Dendritic cell treated with granulocyte-macrophage colony-stimulating factor and Interleukin-4, amounts not matched to agents 40 ng/mL and 50 ng/mL, for 4 days (primary cell): ENCODE measurements around the gene LENEP.

Source experiments
- H3K27ac Mint-ChIP-seq: one replicate; pipeline ENCODE4 v1.8.0; 2022; ENCODE audit warnings: mild to moderate bottlenecking, mixed read lengths
- H3K27me3 Mint-ChIP-seq: one replicate; pipeline ENCODE4 v1.8.0; 2022; ENCODE audit warnings: mild to moderate bottlenecking, mixed read lengths
- H3K36me3 Mint-ChIP-seq: one replicate; pipeline ENCODE4 v1.8.0; 2022; ENCODE audit warnings: low read depth, mixed read lengths
- H3K4me1 Mint-ChIP-seq: one replicate; pipeline ENCODE4 v1.8.0; 2022; ENCODE audit warnings: low read depth, mixed read lengths
- H3K4me3 Mint-ChIP-seq: one replicate; pipeline ENCODE4 v1.8.0; 2022; ENCODE audit warnings: mild to moderate bottlenecking, moderate library complexity, mixed read lengths
- H3K9me3 Mint-ChIP-seq: one replicate; pipeline ENCODE4 v1.8.0; 2022; ENCODE audit warnings: mixed read lengths
- intact Hi-C: fragments of 100-400 bp; cut with micrococcal nuclease; formaldehyde crosslinking; loops from one replicate; pipeline ENCODE4 v1.15.0; 2022

Gene LENEP

DNA sequence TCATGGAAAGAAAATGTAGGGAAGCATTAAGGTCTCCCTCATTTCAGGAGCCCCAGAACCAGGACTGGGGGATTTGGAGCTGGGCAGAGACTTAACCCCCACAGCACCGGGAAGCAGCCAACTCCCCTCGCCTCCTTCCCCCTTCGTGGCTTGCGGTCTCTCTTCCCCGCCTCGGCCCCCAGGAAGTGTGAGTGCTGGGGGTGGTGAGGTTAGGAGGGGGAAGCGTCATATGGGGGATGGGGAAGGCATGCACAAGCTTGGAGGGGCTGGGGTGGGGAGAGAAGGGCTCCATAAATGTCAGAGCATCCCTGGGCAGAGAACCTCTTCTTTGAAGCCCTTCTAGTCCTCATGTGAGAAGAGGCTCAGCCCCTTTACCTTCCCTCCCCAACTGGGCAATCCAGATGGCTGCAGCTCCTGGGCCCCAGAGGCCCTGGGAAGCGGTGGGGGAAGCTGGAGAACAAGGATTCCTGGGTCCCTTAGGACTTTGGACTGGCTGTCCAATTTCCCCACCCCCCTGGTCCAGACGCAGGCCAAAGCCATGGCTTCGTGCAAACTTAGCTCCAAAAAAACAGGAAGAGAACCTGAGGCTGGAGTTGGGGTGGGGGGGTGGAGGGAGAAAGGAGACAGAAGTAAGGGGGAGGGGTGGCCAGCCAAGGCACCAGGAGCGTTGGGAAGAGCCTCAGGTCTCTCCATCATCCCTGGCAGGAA lies 17.0 kb downstream of the LENEP start:
- intact Hi-C loops = no loop called here

DNA sequence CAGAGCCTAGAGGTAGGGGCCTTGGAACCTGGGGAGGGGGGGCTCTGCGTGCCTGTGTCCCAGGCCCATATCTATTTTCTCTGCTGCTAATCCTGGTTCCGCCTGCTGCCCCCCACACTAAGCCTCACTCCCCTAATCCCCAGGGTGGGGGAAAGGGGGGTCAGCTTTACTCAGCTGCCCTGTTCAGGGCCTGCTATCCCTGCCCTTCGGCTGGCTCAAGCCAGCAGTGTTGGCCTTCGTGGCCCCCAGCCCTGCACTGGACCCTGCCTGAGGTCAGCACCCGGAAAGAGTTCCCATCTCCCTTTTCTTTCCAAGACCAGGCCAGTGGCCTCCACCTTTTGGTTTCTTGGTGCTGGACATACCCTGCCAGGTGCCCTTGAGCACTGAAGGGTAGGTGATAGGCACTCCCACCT lies 17.6 kb downstream of the LENEP start:
- Mint-ChIP-seq H3K27ac (peak overlapping the region; percentile 100), H3K27me3 (no peaks in the 10 kb centered on the region), H3K9me3 (no peaks in the 10 kb centered on the region), H3K4me1 (peaks cover 90% of the 10 kb centered on the region), H3K4me3 (peak overlapping the region; percentile 92), H3K36me3 (peaks cover 89% of the 10 kb centered on the region)
- intact Hi-C loops = no loop called here

More for the DNA sequence above, 17.0 kb downstream of the LENEP start:
- Mint-ChIP-seq H3K36me3 (peaks cover 85% of the 10 kb centered on the region), H3K4me3 (peak overlapping the region; percentile 92), H3K27ac (peak overlapping the region; percentile 100), H3K4me1 (peaks cover 90% of the 10 kb centered on the region), H3K27me3 (no peaks in the 10 kb centered on the region), H3K9me3 (no peaks in the 10 kb centered on the region)

DNA sequence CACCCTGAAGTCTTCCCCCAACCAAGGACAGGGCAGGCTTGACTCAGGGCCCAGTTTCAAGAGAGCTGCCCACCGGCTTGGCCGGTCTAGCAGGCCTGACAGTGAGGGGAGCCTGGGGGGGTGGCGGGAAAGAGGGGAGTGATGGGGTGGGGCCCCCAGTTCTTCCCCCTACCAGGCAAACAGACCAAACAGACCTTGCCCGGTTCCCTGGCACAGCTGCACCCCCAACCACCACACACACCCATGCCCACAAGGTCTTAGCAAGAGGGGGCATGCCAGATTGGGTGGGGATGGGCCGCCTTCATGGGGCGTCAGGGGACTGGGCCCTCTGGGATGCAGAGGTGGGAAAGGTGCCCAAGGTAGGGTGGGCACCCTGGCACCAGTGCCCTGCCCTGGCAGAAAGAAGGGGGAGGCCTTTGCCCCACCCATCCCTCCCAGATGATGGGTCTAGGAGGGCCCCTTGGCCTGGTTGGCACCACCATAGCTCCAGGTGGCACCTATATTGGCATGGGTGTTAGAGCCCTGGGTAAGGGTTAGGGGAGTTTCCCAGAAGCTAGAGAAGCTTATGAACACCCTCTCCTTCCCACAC lies 18.1 kb downstream of the LENEP start:
- H3K36me3 Mint-ChIP-seq = peaks cover 89% of the 10 kb centered on the region

DNA sequence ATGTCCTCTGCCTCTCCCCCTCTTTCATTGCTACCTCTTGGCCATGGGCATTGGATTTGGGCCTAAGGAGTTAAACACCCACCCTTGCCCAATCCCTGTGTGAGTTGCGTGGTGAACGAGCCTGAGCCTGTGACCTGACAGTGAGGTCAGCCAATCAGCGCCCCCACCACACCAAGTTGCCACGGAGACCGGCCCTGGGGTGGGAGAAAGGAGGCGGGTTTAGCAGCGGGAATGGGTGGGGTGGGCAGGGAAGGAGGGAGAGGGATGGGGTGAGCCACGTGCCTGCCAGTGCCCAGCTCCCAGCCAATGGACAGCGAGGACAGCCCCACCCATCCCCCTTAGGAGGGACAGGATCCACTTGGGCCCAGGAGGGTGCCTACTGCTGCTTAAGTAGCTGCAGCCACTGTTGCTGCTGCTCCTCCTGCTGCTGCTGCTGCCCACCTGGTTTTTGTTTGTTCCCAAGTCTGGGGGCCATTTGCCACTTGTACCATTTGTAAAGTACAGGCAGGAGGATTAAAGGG lies 18.7 kb downstream of the LENEP start:
- no peaks in the 10 kb centered on the region for H3K9me3 Mint-ChIP-seq
- H3K27ac Mint-ChIP-seq = peak overlapping the region; percentile 100
- H3K36me3 Mint-ChIP-seq = peaks cover 90% of the 10 kb centered on the region
- intact Hi-C loops = no loop called here
- peaks cover 90% of the 10 kb centered on the region for H3K4me1 Mint-ChIP-seq
- H3K4me3 Mint-ChIP-seq = peak overlapping the region; percentile 70
- no peaks in the 10 kb centered on the region for H3K27me3 Mint-ChIP-seq

More for the DNA sequence above, 18.1 kb downstream of the LENEP start:
- intact Hi-C loops = no loop called here
- H3K4me3 Mint-ChIP-seq = peak overlapping the region; percentile 92
- peak overlapping the region; percentile 100 for H3K27ac Mint-ChIP-seq
- no peaks in the 10 kb centered on the region for H3K9me3 Mint-ChIP-seq
- H3K27me3 Mint-ChIP-seq = no peaks in the 10 kb centered on the region
- H3K4me1 Mint-ChIP-seq = peaks cover 90% of the 10 kb centered on the region

DNA sequence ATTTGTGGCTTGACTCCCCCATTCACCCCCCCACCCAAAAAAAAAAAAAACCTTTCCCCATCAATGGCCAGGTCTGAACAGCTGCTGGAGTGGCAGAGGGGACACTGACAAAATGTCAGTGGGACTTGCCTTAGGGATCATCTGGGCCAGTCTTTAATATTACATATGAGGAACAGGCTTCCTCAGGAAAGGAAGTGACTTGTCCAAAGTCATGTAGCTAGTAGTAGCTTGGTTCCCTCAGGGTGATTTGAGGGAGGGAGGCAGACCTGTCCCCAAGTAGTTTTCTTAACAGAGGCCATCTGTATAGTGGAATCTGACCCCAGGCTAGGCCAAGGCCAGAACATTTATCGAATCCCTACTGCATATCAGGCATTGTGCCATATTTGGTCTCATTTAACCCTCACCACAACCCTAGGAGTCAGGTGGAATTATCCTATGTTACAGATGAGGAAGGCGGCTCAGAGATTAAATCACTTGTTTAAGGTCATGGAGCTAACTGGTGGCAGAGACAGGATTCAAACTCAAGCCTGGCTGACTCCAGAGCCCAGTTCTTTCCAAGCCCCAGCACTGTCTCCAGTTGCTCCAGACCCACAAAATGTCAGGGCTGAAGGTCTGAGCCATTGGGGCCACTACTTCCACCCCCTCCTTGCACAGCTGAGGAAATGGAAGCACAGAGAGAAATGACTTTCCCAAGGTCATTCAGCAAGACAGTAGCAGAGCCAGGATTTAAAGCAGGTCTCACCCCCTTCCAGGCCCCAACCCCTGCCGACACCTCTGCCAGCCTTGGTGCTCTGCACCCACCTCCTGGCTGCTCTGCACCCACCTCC lies 19.6 kb downstream of the LENEP start:
- intact Hi-C loops = no loop called here
- peak overlapping the region; percentile 70 for H3K4me3 Mint-ChIP-seq

DNA sequence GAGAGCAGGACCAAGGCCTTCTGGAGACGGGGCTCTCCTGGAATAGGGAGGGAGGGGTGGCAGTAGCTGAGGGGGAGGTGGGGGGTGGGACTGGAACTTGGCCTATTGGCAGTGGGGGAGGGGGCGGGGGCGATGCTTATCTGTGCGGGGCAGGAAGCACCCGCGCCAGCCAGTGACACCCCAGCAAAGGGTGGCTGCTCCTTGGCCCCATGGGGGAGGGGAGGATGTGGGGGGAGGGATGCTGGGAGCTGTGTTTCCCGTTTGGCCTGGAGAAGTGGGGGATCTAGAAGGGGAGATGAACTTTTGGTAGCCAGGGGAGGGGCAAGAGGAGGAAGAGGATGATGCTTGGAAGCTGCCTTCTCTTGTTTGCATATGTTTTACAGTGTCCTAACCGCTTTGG lies 20.2 kb downstream of the LENEP start:
- peaks cover 92% of the 10 kb centered on the region for H3K36me3 Mint-ChIP-seq
- H3K9me3 Mint-ChIP-seq = no peaks in the 10 kb centered on the region
- intact Hi-C loops = no loop called here
- no peak overlapping the region for H3K4me3 Mint-ChIP-seq
- H3K27ac Mint-ChIP-seq = peak overlapping the region; percentile 100
- H3K27me3 Mint-ChIP-seq = no peaks in the 10 kb centered on the region
- peaks cover 92% of the 10 kb centered on the region for H3K4me1 Mint-ChIP-seq

More for the DNA sequence above, 19.6 kb downstream of the LENEP start:
- Mint-ChIP-seq H3K27me3 (no peaks in the 10 kb centered on the region), H3K9me3 (no peaks in the 10 kb centered on the region), H3K27ac (peak overlapping the region; percentile 100), H3K4me1 (peaks cover 89% of the 10 kb centered on the region), H3K36me3 (peaks cover 92% of the 10 kb centered on the region)

DNA sequence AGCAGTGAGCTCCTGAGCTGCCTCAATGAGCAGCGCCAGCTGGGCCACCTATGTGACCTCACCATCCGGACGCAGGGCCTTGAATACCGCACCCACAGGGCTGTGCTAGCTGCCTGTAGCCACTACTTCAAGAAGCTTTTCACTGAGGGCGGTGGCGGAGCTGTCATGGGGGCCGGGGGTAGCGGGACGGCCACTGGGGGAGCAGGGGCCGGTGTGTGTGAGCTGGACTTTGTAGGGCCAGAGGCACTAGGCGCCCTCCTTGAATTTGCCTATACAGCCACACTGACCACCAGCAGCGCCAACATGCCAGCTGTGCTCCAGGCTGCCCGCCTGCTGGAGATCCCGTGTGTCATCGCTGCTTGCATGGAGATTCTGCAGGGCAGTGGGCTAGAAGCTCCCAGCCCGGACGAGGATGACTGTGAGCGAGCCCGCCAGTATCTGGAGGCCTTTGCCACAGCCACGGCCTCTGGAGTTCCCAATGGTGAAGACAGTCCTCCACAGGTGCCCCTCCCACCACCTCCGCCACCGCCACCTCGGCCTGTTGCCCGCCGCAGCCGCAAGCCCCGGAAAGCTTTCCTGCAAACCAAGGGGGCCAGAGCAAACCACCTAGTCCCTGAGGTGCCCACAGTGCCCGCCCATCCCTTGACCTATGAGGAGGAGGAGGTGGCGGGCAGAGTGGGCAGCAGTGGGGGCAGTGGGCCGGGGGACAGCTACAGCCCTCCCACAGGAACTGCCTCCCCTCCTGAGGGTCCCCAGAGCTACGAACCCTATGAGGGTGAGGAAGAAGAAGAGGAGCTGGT lies 21.5 kb downstream of the LENEP start:
- Mint-ChIP-seq H3K4me3 (no peak overlapping the region), H3K9me3 (no peaks in the 10 kb centered on the region), H3K27ac (peak overlapping the region; percentile 50), H3K27me3 (no peaks in the 10 kb centered on the region), H3K4me1 (peaks cover 92% of the 10 kb centered on the region), H3K36me3 (peaks cover 92% of the 10 kb centered on the region)
- intact Hi-C loops = loop anchor here (5.0 kb wide), 1 partner anchor 37 kb away; the partner anchor contains the start of gene ADAM15

DNA sequence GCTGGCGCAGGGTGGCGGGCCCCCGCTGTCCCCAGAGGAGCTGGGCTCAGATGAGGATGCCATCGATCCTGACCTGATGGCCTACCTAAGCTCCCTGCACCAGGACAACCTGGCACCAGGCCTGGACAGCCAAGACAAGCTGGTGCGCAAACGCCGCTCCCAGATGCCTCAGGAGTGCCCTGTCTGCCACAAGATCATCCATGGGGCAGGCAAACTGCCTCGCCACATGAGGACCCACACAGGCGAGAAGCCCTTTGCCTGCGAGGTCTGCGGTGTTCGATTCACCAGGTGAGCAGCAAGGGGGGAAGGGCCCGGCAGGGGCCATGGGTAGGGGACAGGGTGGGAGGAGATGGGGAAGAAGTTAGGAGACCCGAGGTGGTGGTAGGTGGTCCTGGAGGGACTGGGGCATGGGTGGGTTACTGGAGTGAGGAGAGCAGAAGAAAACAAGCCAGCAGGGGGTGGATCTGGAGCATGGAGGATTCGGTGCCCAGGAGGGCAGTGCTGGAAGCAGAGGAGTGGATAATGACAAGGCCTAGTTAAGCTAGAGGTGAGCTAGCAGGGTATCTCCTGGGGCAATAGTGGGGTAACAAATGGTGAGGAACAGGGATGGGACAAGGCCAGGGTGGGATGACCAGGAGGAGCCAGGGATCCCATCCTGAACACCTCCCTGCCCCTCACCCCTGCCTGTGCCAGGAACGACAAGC lies 22.3 kb downstream of the LENEP start:
- Mint-ChIP-seq H3K27ac (peak overlapping the region; percentile 50), H3K4me3 (no peak overlapping the region), H3K36me3 (peaks cover 89% of the 10 kb centered on the region), H3K27me3 (no peaks in the 10 kb centered on the region), H3K9me3 (no peaks in the 10 kb centered on the region), H3K4me1 (peaks cover 88% of the 10 kb centered on the region)
- intact Hi-C loops = loop anchor here (5.0 kb wide), 1 partner anchor 37 kb away; the partner anchor contains the start of gene ADAM15

DNA sequence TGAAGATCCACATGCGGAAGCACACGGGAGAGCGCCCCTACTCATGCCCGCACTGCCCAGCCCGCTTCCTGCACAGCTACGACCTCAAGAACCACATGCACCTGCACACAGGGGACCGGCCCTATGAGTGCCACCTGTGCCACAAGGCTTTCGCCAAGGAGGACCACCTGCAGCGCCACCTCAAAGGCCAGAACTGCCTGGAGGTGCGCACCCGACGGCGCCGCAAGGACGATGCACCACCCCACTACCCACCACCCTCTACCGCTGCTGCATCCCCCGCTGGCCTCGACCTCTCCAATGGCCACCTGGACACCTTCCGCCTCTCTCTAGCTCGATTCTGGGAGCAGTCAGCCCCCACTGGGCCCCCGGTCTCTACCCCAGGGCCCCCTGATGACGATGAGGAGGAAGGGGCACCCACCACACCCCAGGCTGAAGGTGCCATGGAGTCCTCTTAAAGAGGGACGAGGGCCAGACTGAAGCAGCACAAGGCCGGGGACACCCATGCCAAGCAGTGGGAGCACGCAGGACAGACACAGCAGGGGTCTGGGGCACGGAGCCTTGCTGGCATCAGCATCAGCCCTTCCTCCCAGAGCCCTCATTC lies 22.9 kb downstream of the LENEP start:
- H3K4me1 Mint-ChIP-seq = peaks cover 83% of the 10 kb centered on the region

DNA sequence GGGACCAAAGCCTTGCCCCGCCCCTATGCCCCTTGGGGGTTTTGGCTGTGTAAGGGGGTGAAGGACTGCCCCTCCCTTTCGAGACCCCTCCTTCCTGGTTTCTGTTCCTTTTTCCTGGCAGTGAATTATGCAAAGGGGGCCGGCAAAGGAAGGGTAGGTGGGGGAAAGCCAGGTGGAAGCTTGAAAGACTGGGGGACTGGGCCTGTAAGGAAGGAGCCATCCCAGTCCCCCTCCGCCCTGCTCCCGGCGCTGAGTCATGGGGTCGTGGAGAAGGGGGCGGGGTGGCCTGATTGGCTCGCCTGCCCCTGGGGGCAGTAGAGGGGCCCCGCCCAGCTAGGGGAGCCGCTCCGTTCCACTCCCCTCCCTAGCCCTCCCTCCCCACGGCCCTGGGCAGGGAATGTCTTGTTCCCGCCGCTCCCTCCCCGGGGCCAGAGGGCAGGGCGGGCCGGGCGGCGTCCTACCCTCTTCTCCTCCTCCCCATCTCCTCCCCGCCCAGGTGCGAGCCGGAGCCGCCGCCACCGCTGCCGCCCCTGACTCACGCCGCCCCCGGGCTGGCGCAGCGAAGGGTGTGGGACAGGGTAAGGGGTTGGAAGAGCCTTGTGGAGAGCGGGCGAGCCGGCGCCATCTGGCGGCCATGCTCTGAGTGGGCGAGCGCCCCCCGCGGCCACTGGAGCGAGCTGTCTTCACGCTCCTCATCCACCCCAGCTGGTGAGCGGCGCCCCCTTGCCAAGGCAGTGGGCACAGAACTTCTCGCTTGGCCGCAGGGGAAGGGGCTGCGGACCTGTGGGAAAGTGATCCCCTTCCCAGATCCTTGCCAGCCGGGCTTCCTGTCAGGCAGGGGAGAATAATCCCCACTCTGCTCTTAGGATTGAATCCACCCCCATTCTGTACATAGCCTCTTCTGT lies 23.9 kb downstream of the LENEP start:
- H3K27me3 Mint-ChIP-seq = no peaks in the 10 kb centered on the region
- H3K27ac Mint-ChIP-seq = peak overlapping the region; percentile 50
- peaks cover 77% of the 10 kb centered on the region for H3K36me3 Mint-ChIP-seq
- intact Hi-C loops = loop anchor here (1.0 to 5.0 kb wide), 2 partner anchors 18 to 35 kb away; partner anchors contain the start of gene ADAM15
- no peaks in the 10 kb centered on the region for H3K9me3 Mint-ChIP-seq
- peaks cover 81% of the 10 kb centered on the region for H3K4me1 Mint-ChIP-seq
- H3K4me3 Mint-ChIP-seq = peak overlapping the region; percentile 63

More for the DNA sequence above, 22.9 kb downstream of the LENEP start:
- Mint-ChIP-seq H3K9me3 (no peaks in the 10 kb centered on the region), H3K27me3 (no peaks in the 10 kb centered on the region), H3K4me3 (no peak overlapping the region), H3K27ac (peak overlapping the region; percentile 50), H3K36me3 (peaks cover 83% of the 10 kb centered on the region)
- intact Hi-C loops = loop anchor here (5.0 kb wide), 1 partner anchor 36 kb away; the partner anchor contains the start of gene ADAM15

DNA sequence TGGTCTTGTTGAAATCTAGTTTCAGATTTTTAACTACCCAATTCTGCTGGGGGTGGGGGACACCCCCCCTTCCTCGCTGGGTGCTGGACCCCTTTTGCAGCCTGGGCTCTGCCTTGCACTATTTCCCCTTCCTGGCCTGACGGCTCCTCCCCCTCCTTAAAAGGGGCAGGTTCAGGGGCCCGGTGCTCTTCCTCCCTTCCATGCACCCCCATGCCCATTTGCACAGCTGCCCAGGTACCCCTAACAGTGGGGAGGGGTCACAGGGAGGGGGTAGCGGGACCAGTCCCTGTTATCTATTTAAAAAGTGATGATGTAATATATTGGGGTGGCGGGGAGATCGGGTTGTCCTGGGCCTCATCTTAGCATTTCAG lies 24.5 kb downstream of the LENEP start:
- Mint-ChIP-seq H3K27ac (peak overlapping the region; percentile 37), H3K4me3 (peak overlapping the region; percentile 63), H3K4me1 (peaks cover 81% of the 10 kb centered on the region), H3K36me3 (peaks cover 70% of the 10 kb centered on the region), H3K27me3 (no peaks in the 10 kb centered on the region), H3K9me3 (no peaks in the 10 kb centered on the region)
- intact Hi-C loops = loop anchor here (1.0 to 5.0 kb wide), 2 partner anchors 19 to 34 kb away; partner anchors contain the start of gene ADAM15
